Activated CD8-positive, alpha-beta memory T cell treated with anti-CD3 and anti-CD28 coated beads, Interleukin-2, amount 10 ng/mL, durations not matched to agents 7 days and 5 days (primary cell): ENCODE data around the gene GPR142. TPM values are rescaled to one million over a fixed set of nuclear protein-coding genes. Genes with fewer than 3 reads are reported as not detected.

ENCODE experiments used
- ATAC-seq: fragments of 150-1000 bp; cut with Tn5 transposase; one replicate; pipeline ENCODE4 v1.10.0; 2021; ENCODE audit warnings: moderate library complexity
- CTCF ChIA-PET: fragments of 350-600 bp; sonication (Branson Sonifier 250); formaldehyde crosslinking; loops from one replicate; lab custom pipeline; 2021; ENCODE audit warnings: antibody characterized with exemption; lab: Charles Lee
- DNase-seq: peaks from one replicate; pipeline ENCODE4 v3.0.0-alpha.2; 2020
- H3K27ac Mint-ChIP-seq: one replicate; pipeline ENCODE4 v1.8.0; 2021; ENCODE audit warnings: mild to moderate bottlenecking, mixed read lengths
- H3K27me3 Mint-ChIP-seq: one replicate; pipeline ENCODE4 v1.8.0; 2021; ENCODE audit warnings: mixed read lengths
- H3K36me3 Mint-ChIP-seq: one replicate; pipeline ENCODE4 v1.8.0; 2021; ENCODE audit warnings: mild to moderate bottlenecking, mixed read lengths
- H3K4me1 Mint-ChIP-seq: one replicate; pipeline ENCODE4 v1.8.0; 2021; ENCODE audit warnings: mixed read lengths
- H3K4me3 Mint-ChIP-seq: one replicate; pipeline ENCODE4 v1.8.0; 2021; ENCODE audit warnings: mild to moderate bottlenecking, moderate library complexity, mixed read lengths
- H3K9me3 Mint-ChIP-seq: one replicate; pipeline ENCODE4 v1.8.0; 2022; ENCODE audit warnings: low read depth, mixed read lengths
- total RNA-seq, 2 experiments: library from RNA; stranded (reverse); gene quantifications; one replicate each; pipeline ENCODE4 v1.2.3, GENCODE V29; 2021

GPR142 gene
- total RNA-seq, 2 experiments from 2014 or later = not detected

DNA sequence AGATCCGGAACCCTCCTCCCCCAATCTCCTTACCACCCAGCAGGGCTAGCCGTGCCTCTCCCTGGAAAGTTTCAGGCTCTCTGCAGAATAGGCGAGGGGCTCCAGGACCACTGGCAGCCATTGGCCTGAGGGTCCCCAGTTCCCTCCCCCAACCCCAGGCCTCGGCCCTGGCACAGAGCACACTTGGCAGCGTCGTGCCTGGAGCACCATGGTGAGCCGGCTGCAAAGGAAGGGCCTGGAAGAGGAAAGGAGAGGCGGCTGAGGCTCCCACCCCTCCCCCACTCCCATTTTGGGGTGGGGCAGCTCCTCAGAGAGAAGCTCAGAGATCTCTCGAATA is 5.3 kb upstream of the GPR142 start:
- Mint-ChIP-seq H3K27me3 (peaks cover 29% of the 10 kb centered on the region), H3K4me3 (no peak overlapping the region), H3K9me3 (no peaks in the 10 kb centered on the region), H3K27ac (no peak overlapping the region), H3K4me1 (peaks cover 2% of the 10 kb centered on the region), H3K36me3 (no peaks in the 10 kb centered on the region)
- no peak for DNase-seq
- ATAC-seq = no peak
- CTCF ChIA-PET = interaction anchor here (0.9 to 4.1 kb wide), 14 partner anchors 7 to 153 kb away, joined by 3 to 36 read pairs (median 6); partner anchors contain the start of gene KIF19

DNA sequence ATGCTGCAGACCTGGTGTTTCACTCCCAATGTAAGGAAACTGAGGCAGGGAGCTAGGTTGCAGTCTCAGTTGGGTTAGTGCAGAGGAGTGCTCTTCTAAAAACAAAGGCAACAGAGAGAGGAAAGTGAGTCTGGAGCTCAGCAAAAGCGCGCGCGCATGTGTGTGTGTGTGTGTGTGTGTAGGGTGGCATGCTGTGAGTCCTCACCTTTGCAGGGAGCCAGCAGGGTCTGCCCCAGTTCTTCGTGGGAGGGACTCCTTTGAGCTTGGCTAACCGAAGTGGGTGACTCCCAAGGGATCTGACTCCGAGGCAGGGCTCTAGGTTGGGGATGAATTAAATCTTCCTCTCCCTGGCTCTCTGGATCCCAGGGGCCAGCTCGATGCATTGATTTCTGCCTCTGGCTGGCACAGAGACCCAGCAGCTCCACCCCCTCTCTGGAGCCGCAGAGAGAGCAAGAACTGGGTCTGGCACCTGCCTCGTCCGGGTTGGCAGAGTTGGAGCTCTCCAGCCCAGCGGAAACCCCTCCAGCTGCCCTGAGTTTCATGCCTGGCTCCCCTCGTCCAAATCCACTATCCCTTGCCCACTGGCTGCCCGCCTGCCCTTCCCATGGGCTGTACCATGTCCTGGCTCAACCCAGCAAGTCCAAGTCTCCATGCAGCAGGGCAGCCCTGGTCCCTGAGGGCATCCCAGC is 4.4 kb upstream of the GPR142 start:
- CTCF ChIA-PET = interaction anchor here (1.1 to 4.1 kb wide), 8 partner anchors 11 to 154 kb away, joined by 3 to 36 read pairs (median 6); partner anchors contain the start of gene KIF19
- H3K4me1 Mint-ChIP-seq = no peaks in the 10 kb centered on the region
- H3K36me3 Mint-ChIP-seq = no peaks in the 10 kb centered on the region
- DNase-seq = no peak
- peaks cover 22% of the 10 kb centered on the region for H3K27me3 Mint-ChIP-seq
- H3K9me3 Mint-ChIP-seq = no peaks in the 10 kb centered on the region
- H3K4me3 Mint-ChIP-seq = no peak overlapping the region
- no peak for ATAC-seq
- no peak overlapping the region for H3K27ac Mint-ChIP-seq

DNA sequence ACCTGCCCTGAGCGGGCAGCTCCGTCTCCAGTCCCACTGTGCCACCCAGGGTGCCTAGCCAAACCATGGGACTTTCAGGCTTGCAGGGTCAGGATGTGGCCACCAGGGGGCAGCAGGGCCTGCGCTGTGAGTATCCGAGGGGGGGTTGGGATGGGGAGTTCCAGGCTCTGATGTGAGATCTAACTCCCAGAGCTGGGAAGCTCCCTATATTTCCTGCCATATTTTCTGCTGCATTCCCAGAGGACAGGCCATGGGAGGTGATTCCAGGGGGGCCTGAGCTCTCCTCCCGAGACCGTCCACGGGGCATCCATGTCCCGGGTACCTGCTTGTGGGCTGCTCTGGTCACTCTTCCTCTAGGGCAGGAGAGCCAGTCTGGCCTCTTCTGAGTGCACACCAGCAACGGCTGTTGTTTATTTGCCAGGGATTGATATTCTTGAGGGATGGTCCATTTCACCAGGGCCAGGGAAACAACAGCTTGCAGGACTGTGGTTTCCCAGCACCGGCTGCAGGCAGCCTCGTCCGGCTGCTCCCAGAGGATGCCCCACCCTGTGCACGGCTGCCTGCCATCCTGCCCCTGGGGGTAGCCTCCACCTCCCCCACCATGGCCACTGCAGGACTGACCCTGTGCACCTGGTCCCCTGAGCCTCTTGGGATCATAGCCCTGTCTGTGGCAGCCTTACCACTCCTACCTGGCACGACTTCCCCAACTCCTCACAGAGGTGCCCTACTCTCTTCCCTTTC is 1.2 kb downstream of the GPR142 start:
- Mint-ChIP-seq H3K36me3 (no peaks in the 10 kb centered on the region), H3K27ac (no peak overlapping the region), H3K27me3 (no peaks in the 10 kb centered on the region), H3K4me3 (no peak overlapping the region), H3K9me3 (no peaks in the 10 kb centered on the region), H3K4me1 (peaks cover 12% of the 10 kb centered on the region)
- ATAC-seq (peak; percentile 75), DNase-seq (peak; percentile 78)
- CTCF ChIA-PET = interaction anchor here (0.6 to 5.3 kb wide), 55 partner anchors 7 to 494 kb away, joined by 3 to 109 read pairs (median 5); partner anchors contain the start of genes BTBD17, CD300H, CD300LB and TTYH2

DNA sequence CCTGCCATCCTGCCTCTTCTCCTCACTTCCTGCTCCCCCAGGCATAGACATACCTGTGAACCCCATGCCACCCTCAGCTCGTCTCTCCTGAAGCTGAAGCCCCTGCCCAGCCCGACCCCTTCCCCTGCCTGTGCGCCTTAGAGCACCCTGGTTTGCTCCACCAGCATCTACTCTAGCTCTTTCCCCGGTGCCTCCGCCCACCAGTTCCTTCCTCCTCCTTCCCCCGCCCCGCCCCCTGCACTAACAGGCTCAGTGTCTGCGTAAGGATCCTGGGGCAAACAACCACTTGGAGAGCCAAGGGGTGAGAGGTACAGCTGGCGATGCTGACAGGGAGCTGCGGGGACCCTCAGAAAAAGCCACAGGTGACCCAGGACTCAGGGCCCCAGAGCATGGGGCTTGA is 1.9 kb downstream of the GPR142 start:
- H3K36me3 Mint-ChIP-seq = no peaks in the 10 kb centered on the region
- no peaks in the 10 kb centered on the region for H3K9me3 Mint-ChIP-seq
- DNase-seq = peak; percentile 76
- H3K27ac Mint-ChIP-seq = no peak overlapping the region
- no peak overlapping the region for H3K4me3 Mint-ChIP-seq
- no peaks in the 10 kb centered on the region for H3K27me3 Mint-ChIP-seq
- peak; percentile 76 for ATAC-seq
- H3K4me1 Mint-ChIP-seq = peaks cover 12% of the 10 kb centered on the region
- CTCF ChIA-PET = interaction anchor here (0.5 to 5.3 kb wide), 35 partner anchors 8 to 1627 kb away, joined by 3 to 109 read pairs (median 6); partner anchors contain the start of gene BTBD17

DNA sequence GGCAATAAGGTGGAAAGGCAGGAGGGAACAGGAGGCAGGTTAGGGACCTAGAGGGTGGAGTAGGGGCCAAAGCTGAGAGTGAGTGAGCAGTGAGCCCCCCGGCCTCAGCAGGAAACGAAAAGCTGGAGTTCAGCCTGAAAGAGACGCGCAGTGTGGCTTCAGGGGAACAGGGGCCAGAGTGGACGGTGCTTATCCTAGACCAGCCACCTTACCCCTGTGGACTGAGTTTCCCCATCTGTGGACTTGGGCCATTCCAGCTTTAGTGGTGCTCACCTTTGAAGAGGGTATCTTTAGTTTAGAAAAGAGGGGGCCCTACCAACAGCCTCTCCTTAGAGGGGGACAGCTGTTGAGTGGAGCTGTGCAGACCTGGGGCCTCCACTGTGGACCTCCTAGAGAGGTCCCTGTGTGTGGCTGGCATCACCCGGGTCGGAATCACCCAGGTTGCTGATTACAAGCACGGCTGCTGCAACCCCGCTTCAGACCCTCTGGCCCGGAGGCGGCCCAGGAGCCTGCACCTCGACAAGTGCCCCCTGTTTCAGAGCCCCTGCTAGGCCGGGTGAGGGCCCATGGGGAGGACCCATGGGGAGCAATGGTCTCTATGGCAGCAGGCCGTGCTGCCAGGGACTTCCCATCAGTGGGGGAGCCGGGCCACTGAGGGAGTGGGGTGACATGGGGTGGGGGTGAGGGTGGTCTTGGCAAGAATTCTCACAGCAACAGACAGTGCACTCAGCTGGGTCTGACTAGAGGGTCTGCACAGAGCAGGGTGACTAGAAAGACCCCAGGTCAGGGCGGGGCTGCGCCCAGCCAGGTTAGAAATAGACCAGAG is 2.6 kb downstream of the GPR142 start:
- no peak overlapping the region for H3K4me3 Mint-ChIP-seq

DNA sequence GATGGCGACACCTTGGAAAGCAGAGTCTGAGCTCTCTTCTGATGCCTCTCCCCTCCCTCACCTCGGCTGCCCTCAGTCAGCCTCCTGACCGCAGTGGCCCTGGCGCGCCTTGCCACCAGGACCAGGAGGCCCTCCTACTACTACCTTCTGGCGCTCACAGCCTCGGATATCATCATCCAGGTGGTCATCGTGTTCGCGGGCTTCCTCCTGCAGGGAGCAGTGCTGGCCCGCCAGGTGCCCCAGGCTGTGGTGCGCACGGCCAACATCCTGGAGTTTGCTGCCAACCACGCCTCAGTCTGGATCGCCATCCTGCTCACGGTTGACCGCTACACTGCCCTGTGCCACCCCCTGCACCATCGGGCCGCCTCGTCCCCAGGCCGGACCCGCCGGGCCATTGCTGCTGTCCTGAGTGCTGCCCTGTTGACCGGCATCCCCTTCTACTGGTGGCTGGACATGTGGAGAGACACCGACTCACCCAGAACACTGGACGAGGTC is 4.4 kb downstream of the GPR142 start:
- CTCF ChIA-PET = interaction anchor here (1.5 to 5.3 kb wide), 2 partner anchors 67 to 85 kb away, joined by 6 to 32 read pairs; no protein-coding TSS in a partner anchor
- no peaks in the 10 kb centered on the region for H3K36me3 Mint-ChIP-seq
- no peak overlapping the region for H3K27ac Mint-ChIP-seq
- no peak for ATAC-seq
- peaks cover 6% of the 10 kb centered on the region for H3K27me3 Mint-ChIP-seq
- H3K4me1 Mint-ChIP-seq = peaks cover 12% of the 10 kb centered on the region
- no peak for DNase-seq
- H3K4me3 Mint-ChIP-seq = no peak overlapping the region
- H3K9me3 Mint-ChIP-seq = no peaks in the 10 kb centered on the region

More for the DNA sequence above, 2.6 kb downstream of the GPR142 start:
- H3K27me3 Mint-ChIP-seq = peaks cover 3% of the 10 kb centered on the region
- no peak overlapping the region for H3K27ac Mint-ChIP-seq
- H3K36me3 Mint-ChIP-seq = no peaks in the 10 kb centered on the region
- no peaks in the 10 kb centered on the region for H3K9me3 Mint-ChIP-seq
- no peak for ATAC-seq
- no peak for DNase-seq
- CTCF ChIA-PET = interaction anchor here (0.5 to 5.3 kb wide), 16 partner anchors 9 to 1626 kb away, joined by 3 to 109 read pairs (median 20); partner anchors contain the start of gene BTBD17
- peaks cover 12% of the 10 kb centered on the region for H3K4me1 Mint-ChIP-seq

DNA sequence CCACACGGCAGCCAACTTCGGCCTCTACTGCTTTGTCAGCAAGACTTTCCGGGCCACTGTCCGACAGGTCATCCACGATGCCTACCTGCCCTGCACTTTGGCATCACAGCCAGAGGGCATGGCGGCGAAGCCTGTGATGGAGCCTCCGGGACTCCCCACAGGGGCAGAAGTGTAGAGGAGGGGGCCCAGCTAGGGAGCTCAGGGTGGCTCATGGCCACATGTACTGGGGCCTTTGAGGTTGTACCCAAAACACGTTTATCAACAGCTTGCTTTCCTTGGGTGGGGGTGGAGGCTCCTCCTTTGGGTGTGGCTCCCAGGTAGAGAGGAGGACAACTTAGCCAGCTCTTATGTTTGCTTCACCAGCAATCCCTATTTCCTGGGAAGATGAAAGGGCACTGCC is 5.1 kb downstream of the GPR142 start:
- Mint-ChIP-seq H3K9me3 (no peaks in the 10 kb centered on the region), H3K4me3 (no peak overlapping the region), H3K27me3 (peaks cover 6% of the 10 kb centered on the region), H3K27ac (no peak overlapping the region), H3K4me1 (peaks cover 12% of the 10 kb centered on the region), H3K36me3 (no peaks in the 10 kb centered on the region)
- CTCF ChIA-PET = no interaction called here
- no peak for ATAC-seq
- DNase-seq = no peak

DNA sequence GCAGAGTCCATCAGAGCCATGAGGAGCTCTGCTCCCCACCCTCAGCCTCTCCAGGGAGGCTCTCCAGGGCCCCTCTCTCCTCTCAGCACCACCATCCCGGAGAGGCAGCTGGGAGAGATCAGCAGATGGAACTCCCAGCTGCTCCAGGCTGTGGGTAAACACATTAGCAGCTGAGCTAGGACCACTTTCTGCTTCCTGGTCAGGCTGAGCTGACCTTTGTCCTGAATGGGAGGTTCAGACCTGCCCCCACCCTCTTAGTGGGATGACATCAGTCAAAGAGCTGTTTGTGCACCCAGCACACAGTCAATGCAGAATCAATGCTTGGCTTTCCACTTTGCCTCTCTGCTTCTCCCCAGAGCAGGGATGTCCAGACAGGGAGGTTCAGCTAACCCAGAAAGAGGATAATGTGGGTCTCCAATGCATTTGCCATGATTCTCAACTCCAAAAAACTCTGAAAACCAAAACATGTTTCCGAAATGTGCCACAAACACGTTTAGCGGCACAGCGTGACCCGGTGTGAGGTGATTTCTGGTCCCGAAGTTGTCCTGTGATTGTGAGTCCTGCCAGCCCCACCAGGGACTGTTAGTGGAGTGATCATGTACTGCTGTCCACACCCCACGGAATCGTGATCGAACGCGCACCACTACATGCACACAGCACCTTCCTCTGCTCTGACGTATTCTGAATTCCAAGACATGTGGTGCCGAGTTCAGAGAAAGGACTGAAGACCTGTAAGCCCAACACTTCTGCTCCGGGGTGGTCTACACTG is 6.7 kb downstream of the GPR142 start:
- ATAC-seq (no peak), DNase-seq (no peak)
- Mint-ChIP-seq H3K36me3 (no peaks in the 10 kb centered on the region), H3K27ac (no peak overlapping the region), H3K9me3 (no peaks in the 10 kb centered on the region), H3K27me3 (peaks cover 14% of the 10 kb centered on the region), H3K4me3 (no peak overlapping the region), H3K4me1 (peaks cover 6% of the 10 kb centered on the region)
- CTCF ChIA-PET = interaction anchor here (1.0 to 1.5 kb wide), 3 partner anchors 13 to 120 kb away, joined by 3 to 4 read pairs (median 3); no protein-coding TSS in a partner anchor

DNA sequence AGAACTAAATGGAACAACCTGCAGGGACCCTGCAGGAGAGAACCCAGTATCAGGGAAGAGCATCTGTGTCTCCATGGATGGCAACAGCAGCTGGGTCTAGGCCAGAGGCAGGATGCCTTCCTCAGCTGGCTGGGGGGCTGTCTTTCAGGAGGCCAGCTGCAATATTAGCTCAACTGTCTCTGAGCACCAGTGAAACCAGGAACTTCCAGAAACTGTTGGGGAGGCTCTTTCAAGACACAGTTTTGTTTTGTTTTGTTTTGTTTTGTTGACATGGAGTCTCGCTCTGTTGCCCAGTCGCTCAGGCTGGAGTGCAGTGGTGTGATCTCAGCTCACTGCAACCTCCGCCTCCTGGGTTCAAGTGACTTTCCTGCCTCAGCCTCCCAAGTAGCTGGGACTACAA is 7.6 kb downstream of the GPR142 start:
- peaks cover 14% of the 10 kb centered on the region for H3K27me3 Mint-ChIP-seq

DNA sequence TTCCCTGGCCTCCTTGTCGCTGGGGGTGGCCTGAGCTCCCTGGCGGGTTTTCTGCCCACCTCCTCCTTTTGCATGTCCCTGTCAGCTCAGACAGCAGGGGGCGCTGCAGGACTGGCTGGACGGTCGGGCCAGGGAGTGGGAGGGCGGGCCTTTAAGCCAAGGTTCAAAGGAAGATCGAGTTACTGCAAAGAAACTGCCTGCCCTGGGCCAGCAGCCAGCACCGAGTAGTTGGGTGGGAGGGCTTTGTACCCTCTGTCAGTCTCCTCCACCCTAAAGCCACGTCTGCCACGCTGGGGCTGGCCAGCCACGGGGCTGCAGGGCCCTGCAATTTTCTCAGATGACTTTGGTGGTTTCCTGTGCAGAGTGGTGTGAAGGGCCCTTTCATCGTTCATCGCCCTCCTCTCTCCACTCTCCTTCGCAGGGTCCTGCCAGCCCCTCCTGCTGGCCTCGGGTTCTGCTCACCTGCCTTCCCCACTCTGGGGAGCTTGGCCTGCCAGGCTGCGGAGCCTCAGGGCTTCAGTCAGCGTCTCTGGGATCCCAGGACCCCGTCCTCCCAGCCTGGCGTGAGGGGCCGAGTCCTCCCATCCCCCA is 12.3 kb downstream of the GPR142 start:
- Mint-ChIP-seq H3K27ac (no peak overlapping the region), H3K36me3 (no peaks in the 10 kb centered on the region), H3K9me3 (no peaks in the 10 kb centered on the region), H3K4me3 (no peak overlapping the region), H3K27me3 (peaks cover 15% of the 10 kb centered on the region), H3K4me1 (peaks cover 10% of the 10 kb centered on the region)
- CTCF ChIA-PET = interaction anchor here (0.5 to 6.9 kb wide), 45 partner anchors 10 to 517 kb away, joined by 3 to 74 read pairs (median 4); partner anchors contain the start of genes BTBD17, CD300LD and GPR142
- DNase-seq (peak; percentile 94), ATAC-seq (peak; percentile 94)

More for the DNA sequence above, 7.6 kb downstream of the GPR142 start:
- no peak for ATAC-seq
- CTCF ChIA-PET = interaction anchor here (1.8 to 2.0 kb wide), 2 partner anchors 82 to 118 kb away, joined by 4 to 6 read pairs; no protein-coding TSS in a partner anchor
- Mint-ChIP-seq H3K27ac (no peak overlapping the region), H3K9me3 (no peaks in the 10 kb centered on the region), H3K4me3 (no peak overlapping the region), H3K36me3 (no peaks in the 10 kb centered on the region), H3K4me1 (peaks cover 6% of the 10 kb centered on the region)
- DNase-seq = no peak

DNA sequence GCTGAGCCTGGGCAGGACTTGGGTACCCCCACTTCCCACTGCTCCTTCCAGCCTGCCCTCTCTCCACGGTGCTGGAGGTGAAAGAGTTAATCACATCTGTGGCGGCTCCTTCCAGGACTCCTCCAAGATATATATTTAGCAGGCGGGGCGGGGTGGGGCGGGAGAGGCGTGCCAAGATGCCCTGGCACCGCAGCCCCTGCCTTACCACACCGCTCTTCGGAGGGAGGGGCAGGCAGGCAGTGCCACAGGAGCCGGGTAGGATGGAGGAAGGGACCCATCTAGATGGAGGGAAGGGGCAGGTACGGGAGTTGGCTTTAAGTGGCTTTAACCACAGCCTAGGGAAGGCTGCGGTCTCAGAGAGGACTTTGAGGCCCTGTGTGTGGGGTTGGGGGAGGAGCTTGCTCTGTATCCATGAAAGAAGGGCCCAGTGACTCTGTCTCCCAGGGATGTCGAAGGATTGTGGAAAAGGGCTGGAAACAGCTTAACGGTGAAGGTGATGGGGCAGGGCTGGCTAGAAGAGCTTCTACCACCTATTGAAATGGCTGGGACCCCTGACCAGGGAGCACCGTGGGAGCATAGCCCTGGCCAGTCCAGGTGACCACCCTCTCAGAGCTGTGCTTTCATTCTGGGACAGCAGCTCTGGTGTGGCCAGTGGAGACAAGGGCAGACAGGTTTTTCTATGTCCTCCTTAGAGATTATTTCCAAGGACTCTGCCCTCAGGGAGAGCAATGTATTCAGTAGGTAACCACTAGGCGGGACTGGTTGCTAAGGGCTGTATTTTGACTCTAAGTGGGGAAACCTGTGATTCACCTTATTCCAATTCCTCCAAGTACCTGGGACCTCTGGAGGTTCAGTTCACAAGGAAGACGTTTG is 13.0 kb downstream of the GPR142 start:
- peaks cover 10% of the 10 kb centered on the region for H3K4me1 Mint-ChIP-seq
- no peak for ATAC-seq
- CTCF ChIA-PET = interaction anchor here (0.8 to 6.9 kb wide), 17 partner anchors 9 to 277 kb away, joined by 3 to 74 read pairs (median 4); partner anchors contain the start of genes BTBD17, CD300LD and GPR142
- H3K4me3 Mint-ChIP-seq = no peak overlapping the region
- no peak for DNase-seq
- no peaks in the 10 kb centered on the region for H3K9me3 Mint-ChIP-seq
- no peaks in the 10 kb centered on the region for H3K36me3 Mint-ChIP-seq
- peaks cover 12% of the 10 kb centered on the region for H3K27me3 Mint-ChIP-seq
- H3K27ac Mint-ChIP-seq = no peak overlapping the region
